HG03060 (cell line): ENCODE results near the gene TSPEAR.

Experiments
- ATAC-seq: cut with Tn5 transposase; IDR thresholded peaks from one replicate; pipeline ENCODE4 v1.9.1; 2021; ENCODE audit warnings: low read depth, moderate number of reproducible peaks; ENCODE audit not compliant: unreplicated experiment

TSPEAR gene

DNA sequence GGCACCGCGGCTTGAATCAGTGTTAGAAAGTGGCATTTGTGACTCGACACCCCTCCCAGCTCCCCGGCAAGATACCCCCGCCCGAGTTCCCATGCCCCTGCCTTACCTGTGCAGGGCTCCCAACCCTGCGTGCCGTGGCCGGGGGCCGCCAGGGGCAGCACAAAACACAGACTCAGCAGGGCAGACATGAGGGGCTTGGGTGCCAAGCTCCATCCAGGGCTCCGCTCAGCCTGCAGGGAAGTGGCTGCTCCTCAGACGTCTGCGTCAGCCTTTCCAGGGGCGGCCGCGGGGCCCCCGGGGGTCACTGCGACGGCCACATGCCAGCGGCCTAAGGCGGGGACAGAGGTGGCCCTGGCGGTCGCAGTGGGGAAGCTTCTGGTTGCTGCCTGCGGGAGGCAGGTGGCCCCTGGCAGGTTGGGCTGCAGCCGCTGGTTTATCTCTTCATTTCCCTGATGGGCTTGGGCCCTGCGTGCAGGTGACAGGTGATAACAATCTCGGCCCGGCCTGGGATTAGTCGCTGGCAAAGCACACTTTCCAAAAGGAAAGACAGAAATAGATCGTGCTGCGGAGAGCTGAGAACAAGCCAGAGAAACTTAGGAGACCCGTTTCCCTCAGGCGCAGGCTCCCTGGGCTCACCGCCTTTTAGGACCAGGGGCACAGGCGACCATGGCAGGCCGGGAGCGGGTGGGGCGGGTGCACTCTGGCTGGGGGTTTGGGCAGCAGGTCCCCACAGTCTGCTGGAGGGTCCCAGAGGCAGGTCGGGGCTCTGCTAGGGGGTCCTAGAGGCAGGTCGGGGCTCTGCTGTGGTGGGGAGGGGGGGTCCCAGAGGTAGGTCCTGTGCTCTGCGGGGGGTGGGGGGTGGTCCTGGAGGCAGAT, at the start of gene TSPEAR:
TSPEAR (minus strand) TSS at position 246 of the 876 bp plus-strand sequence; CDS start at position 188, 58 bp downstream.
- no peak for ATAC-seq

DNA sequence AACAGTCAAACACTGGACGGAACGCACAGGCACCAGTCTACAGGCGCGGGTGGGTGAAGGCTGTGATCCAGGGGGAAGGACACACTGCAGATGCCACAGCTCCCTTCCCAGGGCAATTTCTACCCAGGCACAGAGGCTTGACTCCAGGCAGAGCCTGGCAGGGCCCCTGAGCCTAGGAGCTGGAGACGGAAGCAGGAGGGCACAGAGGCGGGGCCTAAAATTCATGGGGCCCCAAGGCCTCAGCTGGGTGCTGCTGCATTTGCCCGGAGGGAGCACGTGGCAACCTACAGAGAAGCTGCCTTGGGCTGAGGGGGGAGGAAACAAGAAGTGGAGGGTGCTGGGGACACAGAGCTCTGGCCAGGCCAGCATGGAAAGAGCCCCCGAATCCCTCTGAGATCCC, 49.0 kb upstream of the TSPEAR start:
- no peak for ATAC-seq

DNA sequence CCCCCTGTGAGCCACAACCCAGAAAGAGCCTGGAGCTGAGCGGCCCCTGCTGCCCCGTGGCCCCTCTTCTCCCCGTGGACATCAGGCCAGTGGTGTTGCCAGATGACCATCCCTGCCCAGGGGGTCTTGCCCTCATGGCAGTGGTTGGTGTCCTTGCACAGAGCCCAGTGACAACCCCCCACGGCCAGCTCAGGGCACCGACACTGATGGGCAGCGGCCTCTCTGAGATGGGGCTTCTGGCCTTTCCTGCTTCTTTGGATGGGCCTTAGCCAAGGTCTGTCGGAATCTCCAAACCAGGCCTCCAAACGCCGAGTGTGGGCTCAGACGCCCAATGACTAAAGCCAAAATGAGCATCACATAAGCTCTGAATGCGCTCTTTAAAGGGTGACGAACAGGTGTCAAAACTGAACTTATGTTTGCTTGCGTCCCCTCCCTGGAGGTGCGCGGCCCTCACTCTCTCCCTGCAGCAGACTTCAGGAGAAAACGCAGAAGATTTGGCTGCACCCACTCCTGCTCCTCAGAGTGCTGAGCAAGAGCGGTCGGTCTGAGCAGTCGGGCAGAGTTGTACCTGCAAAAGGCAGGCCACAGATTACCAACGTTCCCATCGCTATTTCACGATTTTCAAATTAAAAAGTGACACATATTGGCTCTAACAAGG, 48.4 kb upstream of the TSPEAR start:
- no peak for ATAC-seq

DNA sequence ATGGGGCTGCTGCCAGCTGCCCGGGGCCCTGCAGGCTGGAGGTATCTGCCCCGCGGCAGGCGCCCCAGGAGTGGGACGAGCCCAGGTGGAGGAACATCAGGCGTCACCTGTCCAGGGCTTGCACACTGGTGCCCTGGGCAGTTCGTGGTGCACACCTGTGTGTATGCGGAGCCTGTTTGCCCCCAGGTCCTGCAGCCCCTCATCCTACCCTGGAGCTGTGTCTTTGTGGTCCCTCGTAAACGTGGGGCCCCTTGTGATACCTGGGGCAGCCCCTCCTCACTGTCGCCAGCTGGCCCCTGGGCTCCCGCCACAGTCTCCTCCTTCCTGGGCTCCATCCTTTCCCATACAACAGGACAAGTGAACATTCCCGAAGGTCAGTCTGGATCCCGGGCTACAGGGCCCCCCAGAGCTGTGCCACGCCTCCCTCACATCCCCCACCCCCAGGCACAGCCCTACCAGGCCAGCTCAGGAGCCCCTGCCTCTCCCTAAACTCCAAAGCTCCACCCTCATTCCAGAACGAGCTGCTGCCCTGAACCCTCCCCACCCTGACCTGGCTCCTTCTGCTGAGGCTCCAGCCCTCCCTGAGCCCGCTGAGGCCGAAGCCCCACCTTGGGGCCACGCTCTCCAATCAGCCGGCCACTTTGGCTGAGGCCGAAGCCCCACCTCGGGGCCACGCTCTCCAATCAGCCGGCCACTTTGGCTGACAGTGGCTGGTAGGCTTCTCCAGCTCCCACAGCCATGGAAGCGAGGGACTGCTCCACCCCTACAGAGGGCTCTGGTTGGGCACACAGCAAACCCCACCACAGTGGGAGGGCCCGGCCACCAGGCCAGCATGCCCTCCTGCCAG, 47.6 kb upstream of the TSPEAR start:
- ATAC-seq, result no peak

DNA sequence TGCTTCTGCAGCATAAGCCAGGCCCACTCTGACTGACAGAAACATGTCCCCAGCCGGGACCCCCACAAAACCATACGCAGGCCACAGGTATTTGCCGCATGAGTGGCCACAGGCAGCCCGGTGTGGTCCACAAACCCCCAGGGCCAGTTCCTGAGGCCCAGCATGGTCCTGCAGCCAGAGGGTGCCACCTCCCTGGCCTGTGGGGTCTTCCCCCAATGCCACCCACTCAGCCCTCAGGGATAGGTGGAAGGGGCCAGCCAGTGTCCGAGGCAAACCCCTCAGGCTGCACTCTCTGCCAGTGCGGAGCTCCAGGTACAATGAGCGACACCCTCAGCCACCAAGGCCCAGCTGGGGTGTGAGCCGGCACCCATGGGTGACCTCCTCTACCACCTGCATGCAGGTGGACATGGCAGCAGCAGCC, 46.8 kb upstream of the TSPEAR start:
- ATAC-seq, result no peak

DNA sequence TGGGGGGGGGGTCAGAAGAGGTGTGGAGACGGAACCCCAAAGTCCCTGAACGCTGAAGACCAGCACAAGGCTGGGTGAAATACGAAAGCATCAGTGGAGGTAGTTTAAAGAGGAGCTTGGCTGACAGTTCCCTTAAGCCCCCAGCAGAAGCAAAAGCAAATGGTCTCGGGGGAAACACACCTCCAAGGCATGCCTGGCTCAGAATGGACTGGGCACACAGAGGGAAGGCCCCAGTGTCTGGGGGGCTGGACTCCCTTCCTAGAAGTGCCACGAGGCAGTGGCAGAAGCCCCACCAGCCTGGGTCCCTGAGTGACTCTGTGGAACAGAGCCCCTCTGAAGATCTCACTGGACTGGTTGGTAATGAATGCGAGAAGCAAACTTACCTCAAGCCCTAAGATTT, 46.4 kb upstream of the TSPEAR start:
- no peak for ATAC-seq

DNA sequence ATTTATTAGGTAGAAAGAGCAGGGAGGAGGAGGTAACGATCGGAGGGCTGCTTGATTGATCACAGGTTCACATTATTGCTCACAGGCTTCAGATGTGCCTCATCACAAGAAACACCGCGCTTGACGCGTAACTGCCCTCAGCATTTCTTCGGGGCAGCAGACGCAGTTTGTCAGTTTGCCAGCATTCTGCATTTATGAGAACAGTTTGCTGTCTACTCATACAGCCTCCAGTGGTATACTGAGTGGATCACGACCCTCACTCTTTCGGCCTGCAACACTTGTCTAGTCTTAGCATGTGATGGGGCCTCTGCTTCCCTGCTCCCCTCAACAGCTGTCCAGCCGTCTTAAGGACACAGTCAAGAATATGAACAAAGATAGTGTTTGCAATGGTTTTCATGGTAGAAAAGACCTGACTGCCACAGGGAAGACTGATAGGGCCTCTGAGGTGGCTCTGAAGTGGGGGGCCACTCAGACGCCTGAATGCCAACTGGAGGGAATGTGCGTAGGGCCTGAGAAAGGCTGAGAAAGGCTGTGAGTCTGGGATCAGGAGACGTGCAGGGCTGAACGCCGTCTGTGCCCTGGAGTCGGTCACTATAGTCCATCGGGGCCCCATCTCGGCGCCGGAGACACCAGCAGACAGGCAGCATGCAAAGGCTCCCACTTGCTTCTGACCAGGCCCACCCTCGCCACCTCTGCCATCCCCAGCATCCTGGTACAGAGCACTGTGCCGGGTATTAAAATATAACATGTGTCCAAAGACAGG, 45.2 kb upstream of the TSPEAR start:
- ATAC-seq, result no peak

DNA sequence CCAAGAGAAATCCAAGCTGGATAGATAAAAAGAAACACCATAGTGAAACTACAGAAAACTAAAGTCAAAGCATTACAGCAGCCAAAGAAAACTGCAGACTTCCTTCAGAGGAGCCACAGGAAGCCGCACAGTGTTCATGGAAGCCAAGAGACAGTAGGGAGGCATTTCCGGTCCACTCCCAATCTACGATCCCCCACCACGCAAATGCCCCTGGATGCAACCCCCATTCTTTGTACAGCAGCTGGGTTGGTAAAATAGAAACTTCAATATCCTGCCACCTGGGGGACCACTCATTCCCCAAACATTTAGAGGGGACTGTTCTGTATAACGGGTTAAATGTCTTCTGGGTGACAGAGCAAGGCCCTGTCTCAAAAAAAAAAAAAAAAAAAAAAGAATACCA, 43.9 kb upstream of the TSPEAR start:
- no peak for ATAC-seq

DNA sequence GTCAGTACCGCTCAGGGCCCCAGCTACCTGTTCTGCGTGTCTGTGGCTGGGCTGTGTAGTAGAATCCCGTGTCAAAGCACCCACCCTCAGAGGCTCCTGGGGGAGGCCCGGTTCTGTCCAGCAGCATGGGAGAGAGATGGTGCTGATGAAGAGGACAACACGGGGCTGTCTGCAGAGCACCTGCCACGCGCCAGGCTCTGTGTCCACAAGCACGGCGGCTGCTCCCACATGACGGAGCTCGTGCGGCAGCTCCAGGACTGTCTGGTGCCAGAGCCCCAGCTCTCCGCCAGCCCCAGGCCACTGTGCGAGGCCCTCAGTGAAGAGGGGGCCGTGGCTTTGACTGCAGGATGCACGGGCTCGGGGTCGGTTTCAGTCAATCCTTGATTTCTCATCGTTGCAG, 42.0 kb upstream of the TSPEAR start:
- ATAC-seq, result no peak

DNA sequence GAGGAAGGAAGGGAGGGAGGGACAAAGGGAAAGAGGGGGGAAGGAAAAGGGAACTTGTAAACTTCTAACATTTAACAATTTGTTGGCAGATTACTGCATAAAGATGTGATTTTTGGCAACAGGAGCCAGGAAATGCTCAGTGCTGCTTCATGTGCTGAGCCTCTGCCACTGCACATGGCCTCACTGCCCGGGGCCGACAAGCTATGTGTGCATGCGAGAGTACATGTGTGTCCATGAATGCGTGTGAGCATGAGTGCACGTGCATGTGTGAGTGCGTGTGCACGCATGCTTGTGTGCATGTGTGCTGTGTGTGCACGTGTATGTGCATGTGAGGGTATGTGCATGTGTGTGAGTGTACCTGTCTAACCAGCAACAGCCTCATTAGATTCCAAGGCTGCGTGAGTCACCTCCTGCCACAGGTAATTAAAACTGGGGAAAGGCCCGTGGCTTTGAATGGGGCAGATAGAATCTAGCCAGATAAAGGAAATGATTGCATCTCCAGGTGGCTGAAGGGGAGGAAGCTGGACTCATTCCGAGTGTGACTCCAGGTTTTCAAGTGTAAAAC, 41.4 kb upstream of the TSPEAR start:
- no peak for ATAC-seq

DNA sequence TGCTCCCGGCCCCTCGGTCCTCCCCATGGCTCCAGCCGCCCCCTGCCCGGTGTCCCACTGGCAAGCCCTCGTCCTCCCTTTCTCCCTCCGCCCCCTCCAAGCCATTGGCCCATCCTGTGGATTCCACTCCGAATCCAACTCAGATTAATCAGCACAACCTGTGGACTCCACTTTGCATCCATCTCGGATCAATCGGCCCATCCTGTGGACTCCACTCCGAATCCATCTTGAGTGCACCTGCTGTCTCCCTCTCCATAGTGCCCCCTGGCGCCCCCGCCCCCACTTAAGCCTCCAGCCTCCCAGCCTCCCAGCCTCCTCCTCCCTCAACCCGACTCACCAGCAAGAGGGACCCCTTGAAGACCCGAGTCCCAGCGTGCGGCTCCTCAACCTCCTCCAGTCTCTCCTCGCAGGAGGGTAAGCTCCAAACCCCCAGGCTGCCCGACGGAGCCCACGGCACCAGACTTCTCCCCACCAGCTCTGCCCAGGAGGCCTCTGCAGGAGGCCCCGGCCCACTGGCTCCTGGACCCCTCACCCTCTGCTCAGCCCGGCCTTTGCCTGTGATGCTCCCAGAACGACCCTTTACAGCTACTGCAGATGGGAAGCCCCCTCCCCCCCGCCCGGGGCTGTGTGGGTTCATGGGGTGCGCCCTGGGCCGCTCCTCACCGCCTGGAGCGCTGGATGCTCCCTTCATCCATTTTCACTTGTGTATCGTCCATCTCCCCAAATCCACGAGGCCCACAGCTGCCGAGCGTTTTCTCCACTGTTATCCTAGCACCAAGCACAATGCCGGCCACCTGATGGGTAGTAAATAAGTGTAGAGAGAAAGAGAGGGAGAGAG, 40.6 kb upstream of the TSPEAR start:
- ATAC-seq, result no peak

DNA sequence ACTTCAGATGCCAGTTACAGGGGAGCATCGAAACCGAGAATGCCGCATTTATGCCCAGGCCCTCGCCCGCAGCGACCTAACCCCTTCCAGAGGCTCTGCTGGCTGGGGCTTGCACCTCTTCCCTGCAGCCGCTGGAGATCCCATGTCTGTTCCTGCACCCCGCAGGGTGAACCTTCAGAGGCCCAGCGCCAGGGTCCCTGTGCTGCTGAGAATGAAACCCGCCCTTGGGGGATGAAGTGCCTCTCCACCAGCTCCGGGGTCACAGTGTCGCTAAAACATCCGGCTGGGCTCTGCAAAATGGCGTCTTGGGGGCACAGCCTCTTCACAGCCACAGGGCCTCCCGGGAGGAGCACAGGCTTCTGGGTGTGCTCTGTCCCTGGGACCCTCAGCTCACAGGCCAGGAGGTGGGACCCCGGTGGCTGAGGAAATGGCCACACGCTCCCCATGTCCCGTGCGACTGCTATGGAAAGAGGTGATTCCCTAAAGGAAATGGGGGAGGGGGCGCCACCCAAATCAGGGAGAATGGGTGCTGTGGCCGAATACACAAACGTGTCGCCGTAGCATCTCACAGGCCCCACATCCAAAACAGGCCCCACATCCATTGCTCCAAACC, 39.9 kb upstream of the TSPEAR start:
- no peak for ATAC-seq

DNA sequence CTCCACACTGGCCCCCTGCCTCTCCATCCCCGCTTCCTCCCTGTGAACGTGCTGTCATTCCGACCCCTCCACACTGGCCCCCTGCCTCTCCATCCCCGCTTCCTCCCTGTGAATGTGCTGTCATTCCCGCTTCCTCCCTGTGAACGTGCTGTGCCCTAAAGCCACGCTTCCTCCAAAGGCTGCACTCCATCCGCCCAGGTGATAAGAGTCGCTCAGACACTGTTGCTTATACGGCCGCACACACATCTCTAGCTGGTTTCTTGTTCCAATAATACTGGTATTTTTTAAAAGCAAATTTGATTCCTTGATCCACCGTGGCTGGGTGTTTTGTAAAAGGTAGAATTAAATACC, 39.3 kb upstream of the TSPEAR start:
- ATAC-seq, result no peak

DNA sequence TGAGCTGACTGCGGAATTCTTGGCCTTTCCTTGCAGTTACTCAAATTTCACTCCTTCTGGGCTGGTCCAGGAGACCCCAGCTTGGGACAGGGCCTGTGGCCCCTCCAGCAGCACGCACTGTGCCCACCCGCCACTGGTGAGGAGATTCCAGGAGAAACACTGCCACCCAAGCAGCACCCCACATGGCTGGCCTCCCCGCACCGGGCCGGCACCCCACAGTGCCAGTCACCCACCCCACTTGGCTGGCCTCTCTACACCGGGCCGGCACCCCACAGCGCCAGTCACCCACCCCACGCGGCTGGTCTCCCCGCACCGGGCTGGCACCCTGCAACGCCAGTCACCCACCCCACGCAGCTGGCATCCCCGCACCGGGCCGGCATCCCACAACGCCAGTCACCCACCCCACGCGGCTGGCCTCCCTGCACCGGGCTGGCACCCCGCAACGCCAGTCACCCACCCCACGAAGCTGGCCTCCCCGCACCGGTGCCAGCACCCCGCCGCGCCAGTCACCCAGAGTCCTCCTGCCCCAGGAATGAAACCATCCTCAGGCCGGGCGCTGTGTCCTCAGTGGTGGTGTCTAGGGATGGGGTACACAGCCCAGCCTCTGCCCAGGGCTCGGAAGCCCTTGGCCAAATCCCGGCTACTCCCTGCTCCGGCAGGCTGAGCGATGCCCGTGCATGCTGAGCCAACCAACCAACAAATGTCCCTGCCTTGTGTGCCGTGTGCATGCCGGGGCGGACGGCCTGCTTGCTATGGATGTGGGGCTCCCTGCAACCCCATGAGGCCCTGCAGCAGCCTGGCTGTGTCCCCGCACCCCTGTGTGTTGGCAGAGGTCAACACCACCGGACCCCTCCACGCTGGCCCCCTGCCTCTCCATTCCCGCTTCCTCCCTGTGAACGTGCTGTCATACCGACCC, 38.6 kb upstream of the TSPEAR start:
- no peak for ATAC-seq

DNA sequence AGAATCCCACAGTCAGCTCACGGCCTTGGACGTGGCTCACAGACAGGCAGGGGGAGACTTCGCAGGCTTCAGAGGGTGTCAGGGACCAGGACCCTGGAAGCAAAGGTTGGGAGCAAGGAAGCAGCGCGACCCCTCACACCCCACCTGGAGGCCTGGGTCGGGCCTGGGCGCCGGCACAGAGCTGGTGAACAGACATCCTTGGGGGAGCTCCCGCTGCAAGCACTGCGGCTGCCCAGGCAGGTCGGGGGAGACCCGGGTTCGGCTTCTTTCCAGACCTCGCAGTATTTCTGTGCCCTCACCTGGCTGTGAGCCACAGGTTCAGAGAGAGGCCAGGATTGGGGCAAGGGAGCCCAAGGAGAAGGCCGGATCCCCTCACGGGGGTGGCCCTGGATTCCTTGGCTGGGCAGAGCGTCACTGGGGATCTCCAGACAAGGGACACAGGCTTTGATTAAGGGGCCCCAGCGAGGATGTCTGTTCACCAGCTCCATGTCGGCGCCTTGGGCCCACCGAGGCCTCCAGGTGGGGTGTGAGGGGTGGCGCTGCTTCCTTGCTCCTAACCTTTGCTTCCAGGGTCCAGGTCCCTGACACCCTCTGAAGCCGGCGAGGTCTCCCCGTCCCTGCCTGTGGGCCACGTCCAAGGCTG, 37.9 kb upstream of the TSPEAR start:
- ATAC-seq, result no peak

DNA sequence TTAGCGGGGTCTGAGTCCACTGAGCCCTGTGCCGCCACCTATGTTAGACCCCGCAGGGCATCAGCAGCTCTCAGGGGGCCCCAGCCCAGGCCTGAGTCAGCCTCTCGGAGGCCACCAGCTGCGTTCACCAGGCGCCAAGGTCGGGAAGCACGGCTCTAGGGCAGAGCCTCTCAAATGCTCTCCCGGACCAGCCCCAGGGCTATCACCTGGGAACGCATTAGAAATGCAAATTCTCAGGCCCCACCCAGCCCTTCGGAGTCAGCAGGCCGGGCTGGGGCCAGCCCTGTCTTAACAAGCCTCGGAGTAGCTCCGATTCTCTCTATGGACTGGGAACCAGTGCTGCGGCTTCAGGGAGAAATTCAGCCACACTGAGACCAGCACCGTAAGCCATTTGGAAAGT, 37.2 kb upstream of the TSPEAR start:
- ATAC-seq, result no peak

DNA sequence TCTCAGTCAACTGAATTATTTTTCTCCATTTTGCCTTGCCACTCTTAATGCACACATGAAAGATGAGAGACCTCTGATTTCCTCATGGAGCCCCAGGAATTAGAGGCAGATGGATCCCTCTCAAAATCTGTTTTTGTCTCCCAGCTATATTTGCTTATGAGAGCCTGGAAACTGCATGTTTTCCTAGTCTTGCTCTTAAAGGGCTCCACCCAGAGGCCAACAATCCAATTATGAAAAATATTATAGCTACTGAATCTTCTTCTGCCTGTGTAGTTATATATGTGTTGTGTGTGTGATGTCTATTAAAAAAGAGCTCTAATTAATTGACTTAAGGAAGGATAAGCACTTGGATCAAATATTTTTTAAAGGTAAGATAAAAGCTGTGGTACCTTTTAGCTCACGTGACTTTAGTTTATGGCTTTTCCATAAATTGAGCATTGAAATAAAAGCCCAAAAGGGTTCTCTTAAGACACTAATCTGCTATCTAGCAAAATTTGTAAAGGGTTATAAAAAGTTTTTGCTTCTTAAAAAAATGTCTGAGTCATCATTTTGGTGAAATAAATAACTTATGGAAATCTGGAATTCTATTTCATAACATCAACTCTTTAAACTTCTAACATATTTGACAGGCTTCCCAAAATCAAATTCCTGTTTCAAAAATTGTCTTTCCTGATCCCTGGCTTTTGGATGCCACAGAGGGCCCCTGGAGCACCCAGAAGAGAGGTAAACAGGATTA, 31.2 kb upstream of the TSPEAR start:
- ATAC-seq, result no peak
